ENCODE measurements around the gene ARMC5. TPM values are rescaled to one million over a fixed set of nuclear protein-coding genes. Genes with fewer than 3 reads are reported as not detected.
"Not testable (repeated sequence)": the region's sequence is repeated elsewhere in the genome, so short reads cannot be mapped to it uniquely, and the experiment has no call there.

Gene ARMC5
- total RNA-seq, 4 donors from 2014 or later, result 5.4 to 13.4 (median 9.9) TPM

GRCh38 chr16:31499928-31500327, 40.6 kb downstream of the ARMC5 start:
- intact Hi-C loops (cut with DNase I), result no loop called here
- no peak for DNase-seq (ENCODE audit: extremely low spot score)
- H3K27me3 ChIP-seq, result no peaks in the 10 kb centered on the region
- 95% methylated on average over 8 of the region's 8 CpGs for WGBS
- TF ChIP-seq CTCF (IDR thresholded peaks at IDR 0.05), result no peak
- no peak overlapping the region for H3K4me3 ChIP-seq
- peaks cover 0 to 4% (median 0%) of the 10 kb centered on the region in 4 donors for H3K4me1 ChIP-seq
- no peaks in the 10 kb centered on the region for H3K9me3 ChIP-seq
- H3K27ac ChIP-seq (replicated peaks in 1 of 4), result no peak overlapping the region
- H3K36me3 ChIP-seq, result peaks cover 32 to 61% (median 57%) of the 10 kb centered on the region in 4 donors

GRCh38 chr16:31501226-31501965, 42.1 kb downstream of the ARMC5 start:
- 81% methylated on average over 3 of the region's 3 CpGs for WGBS
- no peak overlapping the region for H3K27ac ChIP-seq (replicated peaks in 1 of 4)
- no peak for TF ChIP-seq CTCF (IDR thresholded peaks at IDR 0.05)
- TF ChIP-seq POLR2A (IDR thresholded peaks at IDR 0.05; ENCODE audit: low read depth), result no peak
- no peak for TF ChIP-seq EP300 (IDR thresholded peaks at IDR 0.05)
- TF ChIP-seq POLR2AphosphoS5 (IDR thresholded peaks at IDR 0.05), result no peak
- intact Hi-C loops (cut with DNase I), result no loop called here
- no peaks in the 10 kb centered on the region for H3K27me3 ChIP-seq
- peaks cover 18 to 61% (median 49%) of the 10 kb centered on the region in 4 donors for H3K36me3 ChIP-seq
- H3K9me3 ChIP-seq, result no peaks in the 10 kb centered on the region
- peaks cover under 1 to 14% (median 7%) of the 10 kb centered on the region in 4 donors for H3K4me1 ChIP-seq
- H3K4me3 ChIP-seq, result no peak overlapping the region
- DNase-seq (ENCODE audit: extremely low spot score), result no peak

- DNase-seq (ENCODE audit: extremely low spot score), result no peak
- TF ChIP-seq POLR2AphosphoS5 (IDR thresholded peaks at IDR 0.05), result no peak
- TF ChIP-seq CTCF (IDR thresholded peaks at IDR 0.05), result no peak
- TF ChIP-seq POLR2A (IDR thresholded peaks at IDR 0.05; ENCODE audit: low read depth), result no peak
- no peak for TF ChIP-seq EP300 (IDR thresholded peaks at IDR 0.05)
- Histone ChIP-seq H3K27me3 (no peaks in the 10 kb centered on the region), H3K36me3 (peaks cover 16 to 56% (median 44%) of the 10 kb centered on the region in 4 donors), H3K27ac (replicated peaks in 1 of 4) (no peak overlapping the region), H3K4me1 (peaks cover 6 to 20% (median 12%) of the 10 kb centered on the region in 4 donors), H3K9me3 (no peaks in the 10 kb centered on the region), H3K4me3 (no peak overlapping the region)
- 74% methylated on average over 4 of the region's 4 CpGs for WGBS
- intact Hi-C loops (cut with DNase I), result no loop called here
Measured at GRCh38 chr16:31501966-31502348, 42.7 kb downstream of the ARMC5 start.

- H3K27ac ChIP-seq (replicated peaks in 1 of 4), result no peak overlapping the region
- H3K27me3 ChIP-seq, result no peaks in the 10 kb centered on the region
- intact Hi-C loops (cut with DNase I), result no loop called here
- H3K9me3 ChIP-seq, result no peaks in the 10 kb centered on the region
- peaks cover 12 to 46% (median 34%) of the 10 kb centered on the region in 4 donors for H3K36me3 ChIP-seq
- no peak overlapping the region for H3K4me3 ChIP-seq
- no peak for DNase-seq (ENCODE audit: extremely low spot score)
- H3K4me1 ChIP-seq, result peaks cover 14 to 28% (median 19%) of the 10 kb centered on the region in 4 donors
- no peak for TF ChIP-seq POLR2A (IDR thresholded peaks at IDR 0.05; ENCODE audit: low read depth)
- TF ChIP-seq POLR2AphosphoS5 (IDR thresholded peaks at IDR 0.05), result no peak
- no peak for TF ChIP-seq CTCF (IDR thresholded peaks at IDR 0.05)
Measured at GRCh38 chr16:31502981-31503380, 43.7 kb downstream of the ARMC5 start.

- DNase-seq (ENCODE audit: extremely low spot score); intact Hi-C loops (cut with DNase I); H3K4me3 ChIP-seq; H3K27ac ChIP-seq (replicated peaks in 1 of 4); H3K9me3 ChIP-seq; H3K27me3 ChIP-seq: not testable (repeated sequence)
- Histone ChIP-seq H3K36me3 (peaks cover 6 to 40% (median 28%) of the 10 kb centered on the region in 4 donors), H3K4me1 (peaks cover 14 to 28% (median 19%) of the 10 kb centered on the region in 4 donors)
- WGBS, result 87% methylated on average over 8 of the region's 8 CpGs
Measured at GRCh38 chr16:31503555-31503954, 44.3 kb downstream of the ARMC5 start.

Measured in esophagus muscularis mucosa (tissue), 4 donors.